BLaER1 (cell line): ENCODE data around the gene VMO1.

Experiments
- H3K27ac ChIP-seq: shearing (Covaris generic); formaldehyde crosslinking; 2 replicates; pipeline ENCODE4 v1.8.1; 2022
- H3K27me3 ChIP-seq: shearing (Covaris generic); formaldehyde crosslinking; 2 replicates; pipeline ENCODE4 v1.8.1; 2022
- H3K36me3 ChIP-seq: shearing (Covaris generic); formaldehyde crosslinking; 2 replicates; pipeline ENCODE4 v1.8.1; 2022
- H3K4me1 ChIP-seq: shearing (Covaris generic); formaldehyde crosslinking; 2 replicates; pipeline ENCODE4 v1.8.1; 2022
- H3K4me2 ChIP-seq: shearing (Covaris generic); formaldehyde crosslinking; 2 replicates; pipeline ENCODE4 v1.8.1; 2022
- H3K4me3 ChIP-seq: shearing (Covaris generic); formaldehyde crosslinking; 2 replicates; pipeline ENCODE4 v1.8.1; 2022
- H3K9ac ChIP-seq: shearing (Covaris generic); formaldehyde crosslinking; 2 replicates; pipeline ENCODE4 v1.8.1; 2022
- H3K9me3 ChIP-seq: shearing (Covaris generic); formaldehyde crosslinking; 2 replicates; pipeline ENCODE4 v1.8.1; 2022
- H4K20me1 ChIP-seq: shearing (Covaris generic); formaldehyde crosslinking; 2 replicates; pipeline ENCODE4 v1.8.1; 2022
- Cebpa-rat ChIP-seq: shearing (Covaris generic); IDR thresholded peaks from 2 replicates; pipeline ENCODE4 v1.8.1; 2022

The VMO1 gene

GRCh38 chr17:4735876-4736651, 50.1 kb downstream of the VMO1 start:
- H3K36me3 ChIP-seq = no peaks in the 10 kb centered on the region
- no peak overlapping the region for H3K4me3 ChIP-seq
- no peaks in the 10 kb centered on the region for H3K9me3 ChIP-seq
- H3K4me2 ChIP-seq = no peak overlapping the region
- peaks cover 28% of the 10 kb centered on the region for H4K20me1 ChIP-seq
- no peak for TF ChIP-seq Cebpa-rat
- H3K9ac ChIP-seq = no peak overlapping the region
- H3K27me3 ChIP-seq = peaks cover 58% of the 10 kb centered on the region
- H3K4me1 ChIP-seq = peaks cover 50% of the 10 kb centered on the region
- no peak overlapping the region for H3K27ac ChIP-seq
